Measurements from ENCODE around the gene CAST.

Gene CAST

GRCh38 chr5:96675882-96676281, 13.7 kb downstream of the CAST start:
- DNase-seq = no peak

- DNase-seq = no peak
Observed at GRCh38 chr5:96677496-96677895, 15.3 kb downstream of the CAST start.

- no peak for DNase-seq
Observed at GRCh38 chr5:96679293-96679692, 17.1 kb downstream of the CAST start.

DNA sequence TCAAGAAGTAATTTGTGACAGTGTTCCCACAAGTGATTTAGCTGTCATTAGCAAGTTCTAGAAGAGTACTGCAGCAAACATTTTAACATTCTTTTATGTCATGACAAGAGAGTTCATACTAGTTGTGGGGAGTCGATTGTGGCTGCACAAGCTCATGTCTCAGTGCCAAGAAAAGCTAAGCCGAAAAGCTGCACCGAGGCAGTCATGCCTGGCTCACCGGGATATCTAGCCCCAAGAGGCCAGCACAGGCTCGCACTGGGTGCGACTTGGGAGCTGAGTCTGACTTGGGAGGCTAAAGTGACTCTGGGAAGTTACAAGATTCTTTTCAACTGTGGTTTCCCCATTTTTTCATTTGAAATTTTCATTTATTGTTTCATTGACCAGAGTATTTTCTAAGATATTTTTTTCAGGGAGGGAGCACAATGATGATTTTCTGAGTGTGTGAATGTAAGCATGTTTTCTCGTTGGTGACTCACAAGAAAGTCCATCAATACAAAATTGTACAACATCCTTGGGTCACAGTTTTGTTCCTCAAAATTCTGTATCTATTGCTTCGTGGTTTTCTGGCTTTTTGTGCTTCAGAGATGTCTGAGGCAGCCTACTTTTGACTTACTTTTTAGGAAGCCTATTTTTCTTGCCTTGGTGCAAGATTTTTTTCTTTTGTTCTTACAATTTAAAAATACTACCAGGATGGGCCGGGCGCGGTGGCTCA, 18.7 kb downstream of the CAST start:
- no peak for DNase-seq

DNA sequence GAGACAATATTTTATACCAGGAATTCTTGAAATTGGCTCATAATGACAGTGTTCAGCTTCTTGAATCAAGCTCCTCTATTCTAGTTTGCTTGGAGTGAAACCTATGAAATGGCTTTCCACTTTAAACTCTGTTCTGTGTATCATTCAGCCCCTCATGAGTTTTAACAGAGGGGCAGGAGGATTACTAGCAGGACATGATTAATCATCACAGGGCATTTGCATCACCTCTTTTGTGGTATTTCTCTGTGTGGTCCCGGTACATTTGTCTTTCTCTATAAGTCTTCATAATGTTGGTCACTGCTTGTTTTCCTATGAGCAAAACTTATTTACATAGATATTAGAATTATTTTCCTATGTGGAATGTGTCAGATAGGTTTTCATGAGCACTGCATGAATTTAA, 21.2 kb downstream of the CAST start:
- DNase-seq = no peak

DNA sequence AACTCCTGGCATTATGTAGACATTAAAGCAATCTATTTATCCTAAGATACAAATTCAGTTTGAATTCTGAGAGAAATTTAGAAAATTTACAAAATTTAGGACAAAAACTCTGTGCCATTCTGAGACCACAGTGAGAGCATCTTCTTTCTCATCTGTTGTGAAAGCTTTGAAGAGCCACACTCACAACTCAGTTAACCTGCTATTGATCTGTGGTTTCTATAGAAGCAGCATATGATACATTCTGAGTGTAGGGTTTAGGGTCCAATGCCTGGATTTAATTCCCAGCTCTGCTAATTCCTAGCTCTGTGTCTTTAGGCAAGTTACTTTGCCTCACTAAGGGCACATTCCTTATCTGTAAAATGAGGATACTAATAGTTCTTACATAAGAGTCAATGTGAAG, 21.6 kb downstream of the CAST start:
- DNase-seq = no peak

DNA sequence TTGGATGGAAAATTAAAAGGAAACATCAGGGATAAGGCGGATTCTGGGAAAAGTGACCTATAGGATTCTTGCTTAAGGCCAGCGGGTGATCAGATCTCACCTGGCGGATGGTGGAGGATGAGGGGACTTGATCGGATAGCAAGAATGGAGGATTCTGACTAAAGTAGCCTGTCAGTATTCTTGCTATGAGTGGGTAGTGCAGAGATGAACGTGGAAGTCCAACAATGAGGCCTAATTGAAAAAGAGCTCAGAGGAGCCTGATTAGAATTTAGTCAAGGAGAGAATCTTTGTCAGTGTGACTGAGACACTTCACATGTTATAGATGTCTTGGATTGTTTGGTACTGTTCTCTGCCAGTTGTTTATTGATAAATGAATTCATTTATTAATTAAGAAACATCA, 24.9 kb downstream of the CAST start:
- no peak for DNase-seq

DNA sequence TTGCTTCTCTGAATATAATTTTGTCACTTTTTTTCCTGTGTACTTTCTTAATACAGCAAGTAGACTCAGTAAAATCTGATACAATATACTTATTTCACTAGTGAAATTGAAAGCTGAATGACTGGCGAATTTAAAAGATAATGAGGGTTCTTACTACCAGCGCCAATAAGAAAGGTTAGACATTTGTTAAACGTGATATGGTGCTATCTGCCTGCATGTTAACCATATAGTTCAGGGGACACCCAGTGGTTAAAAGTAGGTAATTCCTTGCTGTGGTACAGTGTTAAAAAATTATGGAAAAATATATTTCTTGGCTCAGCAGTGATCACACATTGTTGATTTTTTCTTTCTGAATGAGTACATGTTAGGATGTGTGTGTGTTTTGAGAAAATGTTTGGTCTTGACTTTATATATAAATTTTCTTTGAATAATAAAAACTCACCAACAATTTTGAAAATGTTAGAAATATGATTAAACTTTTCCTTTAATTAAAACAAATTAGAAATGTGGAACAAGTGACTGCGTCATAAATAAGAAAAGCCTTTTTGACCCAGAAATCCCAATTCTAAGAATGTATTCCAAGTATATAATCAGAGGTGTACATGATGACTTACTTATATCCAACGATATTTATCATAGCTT, 25.8 kb downstream of the CAST start:
- DNase-seq = peak; percentile 8 to 44

DNA sequence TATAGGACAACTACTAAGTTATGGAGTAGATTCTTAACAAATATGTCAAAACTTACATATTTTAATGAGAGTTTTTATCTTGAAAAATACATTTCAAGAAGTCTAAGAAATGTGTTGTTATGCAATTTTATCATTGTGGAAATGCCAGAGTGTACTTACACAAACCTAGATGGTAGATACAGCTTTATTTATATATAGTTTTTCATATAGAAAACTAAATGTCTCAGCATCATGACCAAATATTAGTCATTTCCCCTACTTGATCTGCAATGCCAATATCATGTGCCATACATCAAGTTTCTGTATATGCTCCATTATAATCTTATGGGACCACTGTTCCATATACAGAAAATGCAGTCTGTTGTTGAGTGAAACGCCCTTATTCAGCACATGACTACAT, 28.7 kb downstream of the CAST start:
- DNase-seq = no peak

GRCh38 chr5:96691503-96692303, 29.5 kb downstream of the CAST start:
- no peak for DNase-seq

- DNase-seq = no peak
Observed at GRCh38 chr5:96692441-96692840, 30.3 kb downstream of the CAST start.

- no peak for DNase-seq
Observed at GRCh38 chr5:96699186-96699820, 37.1 kb downstream of the CAST start.

- DNase-seq = peak; percentile 62 to 79
Observed at GRCh38 chr5:96702503-96703383, 40.6 kb downstream of the CAST start.

- DNase-seq = no peak
Observed at GRCh38 chr5:96703384-96703920, 41.3 kb downstream of the CAST start.

DNA sequence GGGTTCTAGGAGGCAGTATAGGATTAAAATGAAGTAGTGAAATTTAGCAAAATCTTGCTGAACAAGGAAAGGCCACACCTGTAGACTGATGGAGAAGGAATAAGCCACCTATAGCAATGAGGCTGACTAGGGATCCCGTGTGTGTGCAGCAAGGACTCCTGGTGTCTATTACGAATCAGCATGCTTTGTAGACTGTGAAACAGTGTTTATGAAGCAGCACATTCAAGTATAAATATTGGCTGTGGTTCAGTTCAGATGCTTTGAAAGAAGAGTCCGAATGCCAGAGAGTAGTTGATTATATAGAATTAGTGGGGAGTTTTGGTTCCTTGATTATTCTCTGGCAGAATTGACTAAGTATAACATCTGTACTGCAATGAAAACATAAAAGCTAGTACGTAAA, 41.8 kb downstream of the CAST start:
- no peak for DNase-seq

DNA sequence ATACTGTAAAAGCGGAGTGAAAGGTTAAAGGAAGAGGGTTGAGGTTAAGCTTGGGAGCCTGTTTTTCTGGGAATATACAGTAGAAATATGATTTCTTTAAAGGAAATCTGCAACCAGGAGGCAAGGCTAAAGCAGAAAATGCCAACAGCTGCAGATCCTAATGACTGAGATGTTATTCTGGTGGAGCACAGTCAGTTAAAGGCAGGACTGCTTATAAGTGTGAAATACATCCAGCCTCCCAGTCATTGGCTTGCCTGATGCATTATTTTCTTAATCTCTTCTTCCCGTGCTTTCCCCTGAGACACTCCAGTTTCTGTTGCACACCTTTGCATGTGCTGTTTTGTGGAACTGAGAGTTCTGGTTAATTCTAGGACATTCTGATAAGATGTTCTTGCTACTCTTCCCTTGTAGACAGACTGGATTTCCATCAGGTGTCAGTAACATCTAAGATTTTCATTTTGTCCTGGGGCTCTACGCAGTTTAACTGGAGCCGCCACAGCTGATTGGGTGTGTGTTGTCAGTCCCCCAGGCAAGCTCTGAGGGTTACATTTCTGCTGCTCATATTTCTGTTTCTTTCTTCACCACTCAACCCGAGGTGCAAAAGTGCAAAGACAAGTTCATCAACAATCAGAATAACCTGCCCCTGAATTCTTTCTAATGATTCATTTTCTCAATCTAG, 44.4 kb downstream of the CAST start:
- DNase-seq = no peak

- no peak for DNase-seq
Observed at GRCh38 chr5:96708600-96708999, 46.4 kb downstream of the CAST start.

GRCh38 chr5:96709152-96709821, 47.1 kb downstream of the CAST start:
- DNase-seq = peak in 1 of 2 experiments; percentile 22

GRCh38 chr5:96712100-96712746, 50.0 kb downstream of the CAST start:
- DNase-seq = no peak

DNA sequence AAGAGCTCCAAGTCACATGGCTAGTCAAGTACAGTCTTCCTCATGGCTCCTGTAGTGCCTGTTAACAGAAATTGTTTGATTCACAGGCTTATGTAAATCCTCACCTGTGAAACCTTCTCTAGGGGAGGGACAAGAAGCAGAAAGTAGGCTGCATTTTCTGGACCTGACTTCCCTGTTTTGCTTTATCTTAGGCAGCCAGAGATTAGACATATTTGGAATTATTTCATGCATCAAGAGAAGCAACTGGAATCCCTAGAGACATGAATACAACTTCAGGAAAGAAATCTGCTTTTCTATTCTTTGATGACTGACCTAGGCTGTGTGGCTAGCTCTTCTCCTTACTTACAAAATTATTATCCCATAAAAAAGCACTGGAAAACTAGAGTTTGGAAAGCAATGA, 52.3 kb downstream of the CAST start:
- DNase-seq = no peak
